ENCODE data around the gene TEKTIP1. TPM values are rescaled to one million over a fixed set of nuclear protein-coding genes. Genes with fewer than 3 reads are reported as not detected.

Gene TEKTIP1
- total and polyA plus RNA-seq, 9 of the 15 experiments (the other 6 are each of a cell fraction or from before 2014, with no cell fraction given): 0.66 TPM; not detected in 8

DNA sequence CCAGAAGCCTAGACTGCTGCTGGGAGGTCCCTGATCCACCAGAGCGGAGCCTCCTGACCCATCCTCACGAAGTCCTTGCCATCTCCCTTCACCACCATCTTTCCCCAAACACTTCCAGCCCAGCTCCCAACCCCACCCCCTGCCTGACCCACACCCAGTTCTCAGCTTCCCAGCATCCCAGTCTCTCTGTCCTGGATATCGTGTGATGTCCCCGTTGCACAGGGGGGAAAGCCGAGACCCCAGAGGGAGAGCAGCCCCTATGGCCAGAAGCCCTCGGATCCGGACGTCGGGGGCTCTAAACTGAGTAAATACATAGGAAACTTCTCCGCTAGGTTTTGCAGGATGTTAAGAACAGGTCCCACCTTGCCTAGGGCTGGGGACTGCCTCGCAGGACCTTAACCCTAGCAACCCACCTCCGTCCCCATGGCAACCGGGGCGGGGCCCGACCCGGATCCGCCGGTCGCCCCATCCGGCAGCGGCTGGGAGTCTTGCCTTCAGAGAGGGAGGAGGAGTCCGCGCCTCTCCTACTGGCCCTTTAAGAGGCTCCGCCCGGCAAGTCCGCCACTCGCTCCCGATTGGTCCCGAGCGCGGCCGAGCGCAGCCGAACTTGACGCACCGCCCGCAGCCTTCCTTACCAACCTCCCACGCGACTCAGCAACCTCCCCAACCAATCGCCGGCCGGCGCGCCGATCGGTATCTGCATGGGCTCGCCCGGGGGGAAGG is 33.3 kb downstream of the TEKTIP1 start (continued):
- TF ChIP-seq PHF8 (IDR thresholded peaks at IDR 0.05; ENCODE audit: borderline replicate concordance, low read length) (no peak), ZKSCAN8 (CRISPR knock-in tag; IDR thresholded peaks at IDR 0.05) (no peak), USF2 (CRISPR knock-in tag; IDR thresholded peaks at IDR 0.05) (no peak), HDAC6 (IDR thresholded peaks at IDR 0.05; ENCODE audit: low read depth, low read length) (no peak), PRPF4 (IDR thresholded peaks at IDR 0.05; ENCODE audit: insufficient read depth, low read depth, low read length, poor library complexity, severe bottlenecking) (no peak), CBX1 (IDR thresholded peaks at IDR 0.05; ENCODE audit: low read depth) (no peak), ZNF398 (CRISPR knock-in tag; IDR thresholded peaks at IDR 0.05) (no peak), ETV5 (CRISPR knock-in tag; IDR thresholded peaks at IDR 0.05; ENCODE audit: low read depth) (no peak), THAP7 (CRISPR knock-in tag; IDR thresholded peaks at IDR 0.05) (no peak), ZNF561 (CRISPR knock-in tag; conservative IDR thresholded peaks at IDR 0.05) (no peak), FOXJ3 (CRISPR knock-in tag; IDR thresholded peaks at IDR 0.05) (no peak), ETV1 (tag; conservative IDR thresholded peaks at IDR 0.05; ENCODE audit: low read depth) (0 out of 2 replicates have a peak, but pooled peaks have one; percentile 18), ID3 (CRISPR knock-in tag; IDR thresholded peaks at IDR 0.05) (no peak), ID3 (tag; IDR thresholded peaks at IDR 0.05) (no peak), ZNF263 (CRISPR knock-in tag; IDR thresholded peaks at IDR 0.05; ENCODE audit: borderline replicate concordance) (no peak; the same call in 1 of the 2 replicates), ATF1 (CRISPR knock-in tag; IDR thresholded peaks at IDR 0.05) (0 out of 2 replicates have a peak, but pooled peaks have one; percentile 27), ATF1 (tag; IDR thresholded peaks at IDR 0.05) (peak; percentile 57), RB1 (IDR thresholded peaks at IDR 0.05; ENCODE audit: low read depth) (no peak), RNF2 (IDR thresholded peaks at IDR 0.05) (no peak), ILF3 (IDR thresholded peaks at IDR 0.05; ENCODE audit: borderline replicate concordance) (no peak), ZNF140 (CRISPR knock-in tag; IDR thresholded peaks at IDR 0.05) (no peak), CHD2 (IDR thresholded peaks at IDR 0.05; ENCODE audit: low read depth, low read length) (peak; percentile 45), ZNF75A (CRISPR knock-in tag; IDR thresholded peaks at IDR 0.05) (no peak), OTX1 (CRISPR knock-in tag; IDR thresholded peaks at IDR 0.05) (no peak), DACH1 (IDR thresholded peaks at IDR 0.05; ENCODE audit: partially characterized antibody) (no peak), TEAD2 (tag; IDR thresholded peaks at IDR 0.05) (no peak), SMAD4 (CRISPR knock-in tag; conservative IDR thresholded peaks at IDR 0.05) (no peak), CHD1 (IDR thresholded peaks at IDR 0.05; ENCODE audit: low read length) (no peak)

Data from K562 (cell line).